H1 (cell line): ENCODE measurements around the gene EPHA10. TPM values are rescaled to one million over a fixed set of nuclear protein-coding genes. Genes with fewer than 3 reads are reported as not detected.
A peak's percentile ranks its signal among the peaks of the same experiment; 100 is the strongest.

Experiments used
- CTCF ChIA-PET: fragments of 300-600 bp; sonication (Branson Sonifier 250); formaldehyde crosslinking; loops from one replicate; lab custom pipeline; 2021; ENCODE audit not compliant: partially characterized antibody; lab: Charles Lee
- POLR2A ChIA-PET: fragments of 300-600 bp; sonication (Branson Sonifier 250); formaldehyde crosslinking; loops from one replicate; lab custom pipeline; 2021; ENCODE audit warnings: inconsistent platforms; ENCODE audit not compliant: partially characterized antibody; lab: Charles Lee
- DNase-seq, 2 experiments: peaks; one replicate each; pipeline versions ENCODE4 v3.0.0 to v3.0.0-alpha.2; 2010 to 2022; ENCODE audit warnings: low spot score in 2 of 2, low read depth in 1 of 2, mixed read lengths in 1 of 2
- FAIRE-seq: peaks from 2 replicates; lab custom pipeline; 2011; peaks lifted over from hg19 to GRCh38; lab: Jason Lieb, UNC
- H2AFZ ChIP-seq: 2 replicates; pipeline ENCODE4 v1.8.1; 2012; ENCODE audit warnings: low read length, inconsistent platforms
- H2AK5ac ChIP-seq: 2 replicates; pipeline ENCODE4 v1.6.1; 2013; ENCODE audit warnings: low read depth, low read length
- H2BK120ac ChIP-seq: replicated peaks from 2 replicates; pipeline ENCODE3; 2013; ENCODE audit warnings: low read depth, low read length, inconsistent platforms
- H2BK12ac ChIP-seq: 2 replicates; pipeline ENCODE4 v1.6.1; 2013; ENCODE audit warnings: low read depth, low read length
- H2BK15ac ChIP-seq: 2 replicates; pipeline ENCODE4 v1.6.1; 2013; ENCODE audit warnings: low read length
- H2BK20ac ChIP-seq: 2 replicates; pipeline ENCODE4 v1.6.1; 2013; ENCODE audit warnings: low read length
- H2BK5ac ChIP-seq: 2 replicates; pipeline ENCODE4 v1.6.1; 2013; ENCODE audit warnings: low read depth, low read length
- H3K14ac ChIP-seq: 2 replicates; pipeline ENCODE4 v1.6.1; 2013; ENCODE audit warnings: inconsistent platforms; ENCODE audit not compliant: insufficient read length
- H3K18ac ChIP-seq: 2 replicates; pipeline ENCODE4 v1.6.1; 2013; ENCODE audit warnings: low read length; ENCODE audit errors: extremely low read depth
- H3K23ac ChIP-seq: 2 replicates; pipeline ENCODE4 v1.6.1; 2013; ENCODE audit warnings: inconsistent platforms; ENCODE audit not compliant: insufficient read length
- H3K23me2 ChIP-seq: 2 replicates; pipeline ENCODE4 v1.6.1; 2013; ENCODE audit warnings: low read depth, low read length
- H3K27ac ChIP-seq: 2 replicates; pipeline ENCODE4 v1.6.1; 2011; ENCODE audit warnings: low read depth, low read length, inconsistent platforms
- H3K27me3 ChIP-seq, 4 experiments: replicated peaks in 1 of 4; 1 replicate in 1 of 4; 2 replicates in 3 of 4; pipeline versions ENCODE4 v1.6.1 to v1.8.1; 2011 to 2013; ENCODE audit warnings: low read length in 3 of 4, mild to moderate bottlenecking in 3 of 4, inconsistent platforms in 2 of 4, mixed read lengths in 2 of 4, moderate library complexity in 1 of 4; ENCODE audit not compliant: control insufficient read depth in 3 of 4, insufficient read depth in 3 of 4; ENCODE audit errors: extremely low read depth in 1 of 4
- H3K36me3 ChIP-seq, 4 experiments: 2 replicates each; pipeline versions ENCODE4 v1.6.1 to v1.8.1; 2011 to 2013; ENCODE audit warnings: mild to moderate bottlenecking in 4 of 4, low read length in 3 of 4, moderate library complexity in 2 of 4, control low read depth in 1 of 4, inconsistent platforms in 1 of 4; ENCODE audit not compliant: insufficient read depth in 4 of 4, control insufficient read depth in 2 of 4
- H3K4ac ChIP-seq: replicated peaks from 2 replicates; pipeline ENCODE3; 2013; ENCODE audit warnings: low read length, low read depth, mixed read lengths, inconsistent platforms; ENCODE audit not compliant: insufficient read length
- H3K4me1 ChIP-seq, 4 experiments: replicated peaks in 1 of 4; 1 replicate in 1 of 4; 2 replicates in 3 of 4; pipeline versions ENCODE4 v1.6.1 to v1.8.1; 2011 to 2013; ENCODE audit warnings: low read length in 3 of 4, inconsistent platforms in 2 of 4, mixed read lengths in 1 of 4; ENCODE audit not compliant: insufficient read depth in 4 of 4, control insufficient read depth in 3 of 4
- H3K4me2 ChIP-seq, 2 experiments: 2 replicates each; pipeline versions ENCODE4 v1.6.1 to v1.8.1; 2011 to 2013; ENCODE audit warnings: low read depth in 2 of 2, low read length in 2 of 2, control low read depth in 1 of 2, inconsistent platforms in 1 of 2, mild to moderate bottlenecking in 1 of 2; ENCODE audit not compliant: insufficient read depth in 1 of 2
- H3K4me3 ChIP-seq, 4 experiments: fragments of 200-600, 300-600 bp in 1 of 4; sonication (generic), shearing (Covaris generic), sonication (Bioruptor Twin) in 1 of 4; 2 replicates each; pipeline versions ENCODE4 v1.5.1 to v1.8.1; 2011 to 2016; ENCODE audit warnings: low read length in 4 of 4, low read depth in 3 of 4, control low read depth in 2 of 4, inconsistent platforms in 2 of 4, mild to moderate bottlenecking in 2 of 4, mixed read lengths in 1 of 4, moderate library complexity in 1 of 4; ENCODE audit not compliant: insufficient read depth in 2 of 4; ENCODE audit errors: extremely low read depth in 1 of 4
- H3K56ac ChIP-seq: replicated peaks from 2 replicates; pipeline ENCODE3; 2013; ENCODE audit warnings: low read depth, mild to moderate bottlenecking, mixed read lengths, low read length, inconsistent platforms; ENCODE audit not compliant: insufficient read length
- H3K79me1 ChIP-seq: 2 replicates; pipeline ENCODE4 v1.6.1; 2013; ENCODE audit warnings: low read depth, low read length, control low read depth
- H3K79me2 ChIP-seq, 2 experiments: 2 replicates each; pipeline versions ENCODE4 v1.6.1 to v1.8.1; 2012 to 2013; ENCODE audit warnings: low read length in 2 of 2, mild to moderate bottlenecking in 2 of 2, inconsistent platforms in 1 of 2; ENCODE audit not compliant: insufficient read depth in 2 of 2, control insufficient read depth in 1 of 2
- H3K9ac ChIP-seq, 4 experiments: replicated peaks in 1 of 4; 1 replicate in 1 of 4; 2 replicates in 3 of 4; pipeline versions ENCODE4 v1.6.1 to v1.8.1; 2011 to 2013; ENCODE audit warnings: low read depth in 3 of 4, low read length in 3 of 4, control low read depth in 2 of 4, mild to moderate bottlenecking in 2 of 4, moderate library complexity in 2 of 4, inconsistent platforms in 1 of 4; ENCODE audit errors: extremely low read depth in 1 of 4
- H3K9me3 ChIP-seq, 2 experiments: 2 replicates each; pipeline versions ENCODE4 v1.6.1 to v1.8.1; 2012 to 2013; ENCODE audit warnings: mild to moderate bottlenecking in 2 of 2, moderate library complexity in 2 of 2, control low read depth in 1 of 2, inconsistent platforms in 1 of 2, low read depth in 1 of 2, low read length in 1 of 2, mixed read lengths in 1 of 2; ENCODE audit not compliant: insufficient read depth in 2 of 2
- H4K20me1 ChIP-seq, 2 experiments: replicated peaks in 1 of 2; 2 replicates each; pipeline versions ENCODE3 to v1.8.1; 2011 to 2013; ENCODE audit warnings: inconsistent platforms in 2 of 2, low read length in 2 of 2, mild to moderate bottlenecking in 1 of 2; ENCODE audit not compliant: insufficient read depth in 2 of 2, control insufficient read depth in 1 of 2
- H4K5ac ChIP-seq: 2 replicates; pipeline ENCODE4 v1.6.1; 2013; ENCODE audit warnings: low read length, low read depth, mixed read lengths, inconsistent platforms; ENCODE audit not compliant: insufficient read length
- H4K8ac ChIP-seq: 2 replicates; pipeline ENCODE4 v1.8.0; 2013; ENCODE audit warnings: mild to moderate bottlenecking, moderate library complexity, low read length, inconsistent platforms; ENCODE audit not compliant: insufficient read depth; ENCODE audit errors: extremely low read depth
- H4K91ac ChIP-seq: replicated peaks from 2 replicates; pipeline ENCODE3; 2013; ENCODE audit warnings: low read length, mixed read lengths, inconsistent platforms; ENCODE audit not compliant: insufficient read length
- JUND ChIP-seq: IDR thresholded peaks from 2 replicates; pipeline ENCODE4 v1.6.1; 2011; ENCODE audit warnings: mild to moderate bottlenecking, improper control_type of control experiment, low read length
- NRF1 ChIP-seq: IDR thresholded peaks from 2 replicates; pipeline ENCODE4 v1.6.1; 2011; ENCODE audit warnings: mild to moderate bottlenecking, low read depth, low read length, improper control_type of control experiment
- RFX5 ChIP-seq: IDR thresholded peaks from 2 replicates; pipeline ENCODE4 v1.6.1; 2011; ENCODE audit warnings: low read depth, low read length, improper control_type of control experiment, borderline replicate concordance
- RNF2 ChIP-seq: fragments of 200-900, 300-1000 bp; sonication (generic); IDR thresholded peaks from 2 replicates; pipeline ENCODE4 v1.7.1; 2016; ENCODE audit warnings: borderline replicate concordance, low read depth, mild to moderate bottlenecking, antibody characterized with exemption, low read length; ENCODE audit not compliant: poor library complexity, severe bottlenecking; ENCODE audit errors: missing control alignments
- SAP30 ChIP-seq: fragments of 300-600 bp; sonication (generic); IDR thresholded peaks from 2 replicates; pipeline ENCODE4 v1.7.1; 2012; ENCODE audit warnings: low read length, moderate library complexity, mild to moderate bottlenecking, inconsistent platforms; ENCODE audit not compliant: insufficient read depth, insufficient replicate concordance
- SP4 ChIP-seq: IDR thresholded peaks from 2 replicates; pipeline ENCODE4 v1.6.1; 2012; ENCODE audit warnings: low read length, inconsistent platforms
- TAF1 ChIP-seq: IDR thresholded peaks from 2 replicates; pipeline ENCODE4 v1.6.1; 2011; ENCODE audit warnings: mild to moderate bottlenecking, low read depth, low read length
- WGBS, 2 experiments: shearing (Covaris generic) in 1 of 2; methylation state at CpG; one replicate each; pipeline versions ENCODE4 v1.1.6 to v1.1.7; 2013 to 2015; ENCODE audit warnings: low lambda C conversion rate in 2 of 2, mixed read lengths in 2 of 2, inconsistent platforms in 1 of 2, low coverage in 1 of 2, missing lambda C conversion rate in 1 of 2; ENCODE audit not compliant: insufficient replicate concordance in 2 of 2, insufficient coverage in 1 of 2, insufficient read length in 1 of 2; ENCODE audit errors: extremely low coverage in 1 of 2, missing lambda C conversion rate in 1 of 2; 5-methylcytosine and 5-hydroxymethylcytosine counted together
- polyA plus RNA-seq, 7 experiments: library from polyadenylated mRNA; depleted of rRNA in 3 of 7; stranded (reverse) in 5 of 7; unstranded in 2 of 7; fragments of >200 nt in 5 of 7; fragments of 200-250 nt in 2 of 7; gene quantifications; 1 replicate in 5 of 7; 2 replicates in 1 of 7; 4 replicates in 1 of 7; pipeline versions ENCODE4 v1.2.1 to v1.2.3, GENCODE V29; 2011 to 2013; ENCODE audit warnings: missing spikeins in 2 of 7, mixed read lengths in 2 of 7
- total RNA-seq: library from RNA; stranded (reverse); fragmentation: NEBNext Ultra II Directional; extraction: Animal tissue kit (Norgen Biotek cat#: 25700); gene quantifications from 2 replicates; pipeline ENCODE4 v1.2.1, GENCODE V29; 2021

Gene EPHA10
- total and polyA plus RNA-seq, 2 of the 8 experiments (the other 6 are each of a cell fraction or from before 2014, with no cell fraction given): 0.54 to 1.0 TPM

- CTCF ChIA-PET: interaction anchor here (0.7 to 1.6 kb wide), 4 partner anchors 25 to 124 kb away, joined by 3 to 4 read pairs (median 3); partner anchors contain the start of gene EPHA10
- no peak overlapping the region for H2AK5ac ChIP-seq
- TF ChIP-seq RNF2: no peak
- no peak for TF ChIP-seq TAF1
- no peak for TF ChIP-seq RFX5
- TF ChIP-seq NRF1: no peak
- no peak for TF ChIP-seq SAP30
- no peak for TF ChIP-seq JUND
- TF ChIP-seq SP4: no peak
Measured at GRCh38 chr1:37726751-37727585, 38.0 kb downstream of the EPHA10 start.

More at GRCh38 chr1:37726751-37727585, 38.0 kb downstream of the EPHA10 start:
- Histone ChIP-seq H2AFZ (no peak overlapping the region), H3K9me3 (no peaks in the 10 kb centered on the region), H3K4me3 (no peak overlapping the region), H4K20me1 (no peaks in the 10 kb centered on the region), H2BK20ac (no peak overlapping the region), H2BK12ac (0 out of 2 replicates have a peak overlapping the region, but pooled peaks have one; percentile 17), H3K4me2 (no peak overlapping the region), H3K14ac (no peak overlapping the region), H4K5ac (no peak overlapping the region), H4K8ac (no peak overlapping the region), H3K4ac (no peak overlapping the region), H3K36me3 (no peaks in the 10 kb centered on the region), H2BK15ac (0 out of 2 replicates have a peak overlapping the region, but pooled peaks have one; percentile 29), H4K91ac (no peak overlapping the region), H2BK5ac (no peak overlapping the region), H3K9ac (peak overlapping the region in 1 of 4 experiments; percentile 8; a peak in 1 of 7 replicates), H3K79me1 (no peaks in the 10 kb centered on the region), H3K23me2 (no peaks in the 10 kb centered on the region), H3K4me1 (peaks cover 0 to 7% (median 4%) of the 10 kb centered on the region in 4 experiments; a peak in 3 of 7 replicates), H3K27me3 (no peaks in the 10 kb centered on the region), H3K23ac (no peak overlapping the region), H2BK120ac (no peak overlapping the region), H3K79me2 (no peaks in the 10 kb centered on the region), H3K27ac (no peak overlapping the region), H3K56ac (no peak overlapping the region), H3K18ac (no peak overlapping the region)
- no peak for FAIRE-seq
- POLR2A ChIA-PET: interaction anchor here (1.1 kb wide), 1 partner anchor 15 kb away, joined by 3 read pairs; no protein-coding TSS in a partner anchor
- WGBS, 2 experiments: 91% methylated on average over 15 of the region's 15 CpGs; no CpG with 5 or more reads in 1 of the 2 experiments
- DNase-seq: no peak
